Neural cell (in vitro differentiated cells): ENCODE measurements around the gene MINK1. TPM values are rescaled to one million over a fixed set of nuclear protein-coding genes. Genes with fewer than 3 reads are reported as not detected.

Experiments
- H2AFZ ChIP-seq: fragments of 200-600, 300-800 bp; sonication (generic), shearing (Covaris generic); 2 replicates; pipeline ENCODE4 v1.6.0; 2014; ENCODE audit warnings: low read depth, mild to moderate bottlenecking, antibody characterized with exemption, low read length, moderate library complexity
- H3F3A ChIP-seq: fragments of 200-600 bp; shearing (Covaris generic); 2 replicates; pipeline ENCODE4 v1.6.1; 2016; ENCODE audit warnings: mild to moderate bottlenecking, moderate library complexity, mixed read lengths, antibody characterized with exemption, low read length; ENCODE audit not compliant: insufficient read depth, poor library complexity, severe bottlenecking
- H3K27ac ChIP-seq: fragments of 200-600, 300-800 bp; sonication (generic), shearing (Covaris generic); 2 replicates; pipeline ENCODE4 v1.5.1; 2014; ENCODE audit warnings: mild to moderate bottlenecking, low read length, moderate library complexity
- H3K27me3 ChIP-seq: fragments of 300-800, 200-600 bp; sonication (generic), shearing (Covaris generic); 2 replicates; pipeline ENCODE4 v1.6.0; 2014; ENCODE audit warnings: mild to moderate bottlenecking, low read depth, low read length, moderate library complexity; ENCODE audit not compliant: insufficient read depth
- H3K36me3 ChIP-seq: fragments of 300-800, 200-600 bp; sonication (generic), shearing (Covaris generic); 2 replicates; pipeline ENCODE4 v1.5.1; 2014; ENCODE audit warnings: mild to moderate bottlenecking, antibody characterized with exemption, low read length, moderate library complexity; ENCODE audit not compliant: insufficient read depth
- H3K4me2 ChIP-seq: fragments of 300-800, 200-600 bp; sonication (generic), shearing (Covaris generic); 2 replicates; pipeline ENCODE4 v1.6.0; 2014; ENCODE audit warnings: mild to moderate bottlenecking, low read length
- H3K4me3 ChIP-seq: fragments of 300-800, 200-600 bp; sonication (generic), shearing (Covaris generic); 2 replicates; pipeline ENCODE4 v1.5.1; 2014; ENCODE audit warnings: mild to moderate bottlenecking, low read length, moderate library complexity
- H3K79me2 ChIP-seq: fragments of 200-600 bp; shearing (Covaris generic); replicated peaks from 2 replicates; pipeline ENCODE4 v1.6.0; 2014; ENCODE audit warnings: mild to moderate bottlenecking, low read length, moderate library complexity; ENCODE audit not compliant: insufficient read depth
- H3K9ac ChIP-seq: fragments of 300-800, 200-600 bp; sonication (generic), shearing (Covaris generic); 2 replicates; pipeline ENCODE4 v1.6.1; 2016; ENCODE audit warnings: mild to moderate bottlenecking, low read length, mixed read lengths
- H3K9me2 ChIP-seq: fragments of 200-600 bp; shearing (Covaris generic); 2 replicates; pipeline ENCODE4 v1.6.1; 2016; ENCODE audit warnings: mild to moderate bottlenecking, low read length, mixed read lengths; ENCODE audit not compliant: insufficient read depth
- H3K9me3 ChIP-seq: fragments of 200-600, 300-800 bp; sonication (generic), shearing (Covaris generic); 2 replicates; pipeline ENCODE4 v1.6.1; 2016; ENCODE audit warnings: mild to moderate bottlenecking, mixed run types, low read length, moderate library complexity, mixed read lengths
- H4K20me1 ChIP-seq: fragments of 200-600 bp; shearing (Covaris generic); 2 replicates; pipeline ENCODE4 v1.6.1; 2016; ENCODE audit warnings: mild to moderate bottlenecking, mixed run types; ENCODE audit not compliant: insufficient read depth
- EP300 ChIP-seq: fragments of 450-650 bp; conservative IDR thresholded peaks from 2 replicates; pipeline ENCODE4 v1.6.1; 2014; ENCODE audit warnings: antibody characterized with exemption, mild to moderate bottlenecking, moderate library complexity; ENCODE audit not compliant: poor library complexity, severe bottlenecking
- EZH2 ChIP-seq: fragments of 200-600, 300-800 bp; shearing (Covaris generic), sonication (generic); IDR thresholded peaks from 2 replicates; pipeline ENCODE4 v1.6.1; 2014; ENCODE audit warnings: antibody characterized with exemption, low read length, borderline replicate concordance, mild to moderate bottlenecking; ENCODE audit not compliant: insufficient read depth, poor library complexity, severe bottlenecking
- MXI1 ChIP-seq: fragments of 450-650 bp; conservative IDR thresholded peaks from 2 replicates; pipeline ENCODE4 v1.6.1; 2014; ENCODE audit warnings: antibody characterized with exemption, mild to moderate bottlenecking; ENCODE audit not compliant: poor library complexity, severe bottlenecking
- POLR2AphosphoS5 ChIP-seq: IDR thresholded peaks from 2 replicates; pipeline ENCODE4 v1.6.1; 2012
- RAD21 ChIP-seq: fragments of 450-650 bp; conservative IDR thresholded peaks from 2 replicates; pipeline ENCODE4 v1.6.1; 2014; ENCODE audit warnings: antibody characterized with exemption, mild to moderate bottlenecking, moderate library complexity
- SMC3 ChIP-seq: fragments of 450-650 bp; conservative IDR thresholded peaks from 2 replicates; pipeline ENCODE4 v1.6.1; 2014; ENCODE audit warnings: antibody characterized with exemption, mild to moderate bottlenecking, moderate library complexity; ENCODE audit not compliant: poor library complexity
- TAF1 ChIP-seq: IDR thresholded peaks from 2 replicates; pipeline ENCODE4 v1.6.1; 2012; ENCODE audit warnings: low read depth
- polyA plus RNA-seq: library from polyadenylated mRNA; depleted of rRNA; stranded (reverse); fragments of >200 nt; gene quantifications from 2 replicates; pipeline ENCODE4 v1.2.3, GENCODE V29; 2014
- TF ChIP-seq, protein P1 (sequence below): IDR thresholded peaks from 2 replicates; pipeline ENCODE4 v1.6.1; 2012; ENCODE audit warnings: borderline replicate concordance
- TF ChIP-seq, protein P2 (sequence below): fragments of 450-650 bp; IDR thresholded peaks from 2 replicates; pipeline ENCODE4 v1.5.1; 2014; ENCODE audit warnings: antibody characterized with exemption, mild to moderate bottlenecking, moderate library complexity; ENCODE audit not compliant: poor library complexity, severe bottlenecking

The MINK1 gene
- polyA plus RNA-seq, 1 donor from 2014 or later, result 38.1 TPM

DNA sequence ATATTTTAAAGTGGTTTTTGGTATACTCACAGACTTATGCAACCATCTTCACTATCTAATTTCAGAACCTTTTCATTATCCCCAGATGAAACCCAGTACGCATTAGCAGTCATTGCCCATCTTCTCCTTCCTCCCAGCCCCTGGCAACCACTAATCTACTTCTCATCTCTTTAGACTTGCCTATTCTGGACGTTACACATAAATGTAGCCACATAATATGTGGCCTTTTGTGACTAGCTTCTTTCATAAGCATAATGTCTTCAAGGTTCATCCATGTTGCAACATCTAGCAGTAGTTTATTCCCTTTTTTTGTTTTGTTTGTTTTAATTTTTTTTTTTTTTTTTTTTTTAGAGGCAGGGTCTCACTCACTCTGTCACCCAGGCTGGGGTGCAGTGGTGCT, 37.7 kb downstream of the MINK1 start:
- H3K79me2 ChIP-seq, result no peaks in the 10 kb centered on the region
- H3K9me3 ChIP-seq, result no peaks in the 10 kb centered on the region
- no peaks in the 10 kb centered on the region for H4K20me1 ChIP-seq
- no peaks in the 10 kb centered on the region for H3K9me2 ChIP-seq
- no peak overlapping the region for H2AFZ ChIP-seq
- no peak overlapping the region for H3K4me3 ChIP-seq
- no peak overlapping the region for H3K9ac ChIP-seq
- no peak overlapping the region for H3K4me2 ChIP-seq
- no peaks in the 10 kb centered on the region for H3F3A ChIP-seq
- no peak overlapping the region for H3K27ac ChIP-seq
- no peaks in the 10 kb centered on the region for H3K27me3 ChIP-seq
- TF ChIP-seq RAD21 (no peak), EP300 (no peak), MXI1 (no peak), EZH2 (no peak), POLR2AphosphoS5 (no peak), SMC3 (no peak), TAF1 (no peak)
- TF ChIP-seq, protein P1, sequence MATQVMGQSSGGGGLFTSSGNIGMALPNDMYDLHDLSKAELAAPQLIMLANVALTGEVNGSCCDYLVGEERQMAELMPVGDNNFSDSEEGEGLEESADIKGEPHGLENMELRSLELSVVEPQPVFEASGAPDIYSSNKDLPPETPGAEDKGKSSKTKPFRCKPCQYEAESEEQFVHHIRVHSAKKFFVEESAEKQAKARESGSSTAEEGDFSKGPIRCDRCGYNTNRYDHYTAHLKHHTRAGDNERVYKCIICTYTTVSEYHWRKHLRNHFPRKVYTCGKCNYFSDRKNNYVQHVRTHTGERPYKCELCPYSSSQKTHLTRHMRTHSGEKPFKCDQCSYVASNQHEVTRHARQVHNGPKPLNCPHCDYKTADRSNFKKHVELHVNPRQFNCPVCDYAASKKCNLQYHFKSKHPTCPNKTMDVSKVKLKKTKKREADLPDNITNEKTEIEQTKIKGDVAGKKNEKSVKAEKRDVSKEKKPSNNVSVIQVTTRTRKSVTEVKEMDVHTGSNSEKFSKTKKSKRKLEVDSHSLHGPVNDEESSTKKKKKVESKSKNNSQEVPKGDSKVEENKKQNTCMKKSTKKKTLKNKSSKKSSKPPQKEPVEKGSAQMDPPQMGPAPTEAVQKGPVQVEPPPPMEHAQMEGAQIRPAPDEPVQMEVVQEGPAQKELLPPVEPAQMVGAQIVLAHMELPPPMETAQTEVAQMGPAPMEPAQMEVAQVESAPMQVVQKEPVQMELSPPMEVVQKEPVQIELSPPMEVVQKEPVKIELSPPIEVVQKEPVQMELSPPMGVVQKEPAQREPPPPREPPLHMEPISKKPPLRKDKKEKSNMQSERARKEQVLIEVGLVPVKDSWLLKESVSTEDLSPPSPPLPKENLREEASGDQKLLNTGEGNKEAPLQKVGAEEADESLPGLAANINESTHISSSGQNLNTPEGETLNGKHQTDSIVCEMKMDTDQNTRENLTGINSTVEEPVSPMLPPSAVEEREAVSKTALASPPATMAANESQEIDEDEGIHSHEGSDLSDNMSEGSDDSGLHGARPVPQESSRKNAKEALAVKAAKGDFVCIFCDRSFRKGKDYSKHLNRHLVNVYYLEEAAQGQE, result no peak
- TF ChIP-seq, protein P2, sequence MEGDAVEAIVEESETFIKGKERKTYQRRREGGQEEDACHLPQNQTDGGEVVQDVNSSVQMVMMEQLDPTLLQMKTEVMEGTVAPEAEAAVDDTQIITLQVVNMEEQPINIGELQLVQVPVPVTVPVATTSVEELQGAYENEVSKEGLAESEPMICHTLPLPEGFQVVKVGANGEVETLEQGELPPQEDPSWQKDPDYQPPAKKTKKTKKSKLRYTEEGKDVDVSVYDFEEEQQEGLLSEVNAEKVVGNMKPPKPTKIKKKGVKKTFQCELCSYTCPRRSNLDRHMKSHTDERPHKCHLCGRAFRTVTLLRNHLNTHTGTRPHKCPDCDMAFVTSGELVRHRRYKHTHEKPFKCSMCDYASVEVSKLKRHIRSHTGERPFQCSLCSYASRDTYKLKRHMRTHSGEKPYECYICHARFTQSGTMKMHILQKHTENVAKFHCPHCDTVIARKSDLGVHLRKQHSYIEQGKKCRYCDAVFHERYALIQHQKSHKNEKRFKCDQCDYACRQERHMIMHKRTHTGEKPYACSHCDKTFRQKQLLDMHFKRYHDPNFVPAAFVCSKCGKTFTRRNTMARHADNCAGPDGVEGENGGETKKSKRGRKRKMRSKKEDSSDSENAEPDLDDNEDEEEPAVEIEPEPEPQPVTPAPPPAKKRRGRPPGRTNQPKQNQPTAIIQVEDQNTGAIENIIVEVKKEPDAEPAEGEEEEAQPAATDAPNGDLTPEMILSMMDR, result no peak
- no peaks in the 10 kb centered on the region for H3K36me3 ChIP-seq

DNA sequence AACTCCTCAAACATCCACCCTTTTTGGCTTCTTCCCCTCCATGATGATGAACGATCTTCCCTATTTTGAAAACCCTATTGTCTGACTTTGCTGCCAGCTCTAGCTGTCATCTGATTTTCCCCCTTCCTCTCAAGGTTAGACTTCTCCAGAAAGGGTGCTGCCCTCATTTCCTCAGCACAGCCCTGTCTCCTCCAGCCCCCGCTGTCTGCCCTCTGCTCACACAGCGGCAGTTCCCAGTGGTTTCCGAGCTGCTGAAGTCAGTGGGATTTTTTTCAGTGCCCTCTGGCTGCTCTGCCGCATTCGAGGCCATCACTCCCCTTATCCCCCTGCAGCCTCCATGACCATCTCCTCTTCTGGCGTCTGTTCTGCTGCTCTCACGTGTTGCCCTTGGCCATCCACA, 39.6 kb downstream of the MINK1 start:
- Histone ChIP-seq H2AFZ (no peak overlapping the region), H4K20me1 (no peaks in the 10 kb centered on the region), H3K9ac (no peak overlapping the region)

More for the DNA sequence above, 39.6 kb downstream of the MINK1 start:
- no peaks in the 10 kb centered on the region for H3K79me2 ChIP-seq
- no peak overlapping the region for H3K4me2 ChIP-seq
- H3K36me3 ChIP-seq, result no peaks in the 10 kb centered on the region
- no peaks in the 10 kb centered on the region for H3F3A ChIP-seq
- H3K27me3 ChIP-seq, result no peaks in the 10 kb centered on the region
- H3K4me3 ChIP-seq, result no peak overlapping the region
- H3K9me3 ChIP-seq, result no peaks in the 10 kb centered on the region
- TF ChIP-seq RAD21 (no peak), TAF1 (no peak), EP300 (no peak), MXI1 (no peak), POLR2AphosphoS5 (no peak), EZH2 (no peak), SMC3 (no peak)
- TF ChIP-seq, protein P1, result no peak
- TF ChIP-seq, protein P2, result no peak
- H3K9me2 ChIP-seq, result no peaks in the 10 kb centered on the region
- H3K27ac ChIP-seq, result no peak overlapping the region
